Superior temporal gyrus (tissue), 1 donor: Measurements from ENCODE around the gene PIGP.
"Not testable (repeated sequence)": the region's sequence is repeated elsewhere in the genome, so short reads cannot be mapped to it uniquely, and the experiment has no call there.

Experiments
- DNase-seq: peaks from one replicate; pipeline ENCODE4 v3.0.0-alpha.2; 2016; ENCODE audit errors: extremely low spot score

Gene PIGP

GRCh38 chr21:37045149-37045548, 27.7 kb downstream of the PIGP start:
- DNase-seq, result no peak

GRCh38 chr21:37044643-37045042, 28.2 kb downstream of the PIGP start:
- no peak for DNase-seq

GRCh38 chr21:37043818-37044217, 29.1 kb downstream of the PIGP start:
- DNase-seq, result no peak

GRCh38 chr21:37041706-37042271, 31.1 kb downstream of the PIGP start:
- no peak for DNase-seq

- no peak for DNase-seq
These were observed 32.7 kb downstream of the PIGP start for GRCh38 chr21:37040212-37040611.

GRCh38 chr21:37039411-37040075, 33.3 kb downstream of the PIGP start:
- no peak for DNase-seq

- DNase-seq, result no peak
These were observed 36.7 kb downstream of the PIGP start for GRCh38 chr21:37036177-37036576.

GRCh38 chr21:37034394-37034793, 38.5 kb downstream of the PIGP start:
- DNase-seq, result not testable (repeated sequence)

GRCh38 chr21:37032877-37033471, 39.9 kb downstream of the PIGP start:
- DNase-seq, result peak; percentile 50

- no peak for DNase-seq
These were observed 40.6 kb downstream of the PIGP start for GRCh38 chr21:37032293-37032692.

- no peak for DNase-seq
These were observed 42.0 kb downstream of the PIGP start for GRCh38 chr21:37030864-37031263.

- no peak for DNase-seq
These were observed 44.3 kb downstream of the PIGP start for GRCh38 chr21:37028570-37028969.

GRCh38 chr21:37026499-37026898, 46.4 kb downstream of the PIGP start:
- DNase-seq, result no peak

GRCh38 chr21:37017951-37018679, 54.8 kb downstream of the PIGP start:
- no peak for DNase-seq
